Testis (tissue), 3 donors: ENCODE results near the gene WDR4. TPM values are rescaled to one million over a fixed set of nuclear protein-coding genes. Genes with fewer than 3 reads are reported as not detected.

Experiments used
- DNase-seq: peaks from one replicate; pipeline ENCODE4 v3.0.0-alpha.2; 2019
- H3K27ac ChIP-seq, 2 donors: fragments of 200-600 bp; sonication (generic); one replicate each; pipeline ENCODE4 v1.5.1; 2019
- H3K27me3 ChIP-seq: fragments of 200-600 bp; sonication (generic); one replicate; pipeline ENCODE4 v1.5.1; 2019
- H3K36me3 ChIP-seq: fragments of 200-600 bp; sonication (generic); one replicate; pipeline ENCODE4 v1.5.1; 2017; ENCODE audit warnings: low read depth; ENCODE audit errors: missing control alignments
- H3K4me1 ChIP-seq: fragments of 200-600 bp; sonication (generic); one replicate; pipeline ENCODE4 v1.5.1; 2019
- H3K4me3 ChIP-seq, 2 donors: fragments of 200-600 bp; sonication (generic); one replicate each; pipeline ENCODE4 v1.5.1; 2017 to 2019
- H3K9me3 ChIP-seq: fragments of 200-600 bp; sonication (generic); one replicate; pipeline ENCODE4 v1.5.1; 2017
- POLR2A ChIP-seq: fragments of 450-650 bp; IDR thresholded peaks from one replicate; pipeline ENCODE4 v1.6.1; 2017; ENCODE audit warnings: antibody characterized with exemption, mild to moderate bottlenecking, moderate library complexity
- WGBS, 2 donors: methylation state at CpG; one replicate each; pipeline ENCODE4 v1.1.5; 2018; 5-methylcytosine and 5-hydroxymethylcytosine counted together
- intact Hi-C: fragments of 100-400 bp; cut with DNase I; formaldehyde crosslinking; loops from one replicate; pipeline ENCODE4 v1.15.1; 2023; ENCODE audit warnings: low total_unique reads
- polyA plus RNA-seq: library from polyadenylated mRNA; stranded (reverse); fragments of 350-450 nt; fragmentation: Illumina TruSeq; extraction: RNeasy Lipid Tissue Mini Kit (QIAGEN cat#74804); gene quantifications from one replicate; pipeline ENCODE4 v1.2.3, GENCODE V29; 2014; ENCODE audit warnings: low read depth, low replicate concordance; ENCODE audit not compliant: insufficient read depth
- total RNA-seq, 2 donors: library from RNA; depleted of rRNA; stranded (reverse); fragments of >200 nt; gene quantifications; one replicate each; pipeline ENCODE4 v1.2.3, GENCODE V29; 2016
- TF ChIP-seq, protein P1 (sequence below), 3 experiments: fragments of 450-650 bp in 2 of 3; fragments of 200-600 bp in 1 of 3; sonication (generic) in 1 of 3; IDR thresholded peaks; one replicate each; pipeline ENCODE4 v1.5.1; 2016 to 2019; ENCODE audit warnings: antibody characterized with exemption in 3 of 3, mild to moderate bottlenecking in 2 of 3, moderate library complexity in 1 of 3

WDR4 gene
- total and polyA plus RNA-seq, 3 donors from 2014 or later, result 14.2 to 24.9 (median 24.8) TPM

GRCh38 chr21:42906233-42906632, 26.9 kb upstream of the WDR4 start:
- Histone ChIP-seq H3K4me1 (no peaks in the 10 kb centered on the region), H3K27ac (no peak overlapping the region), H3K36me3 (no peaks in the 10 kb centered on the region), H3K4me3 (no peak overlapping the region), H3K27me3 (no peaks in the 10 kb centered on the region), H3K9me3 (no peaks in the 10 kb centered on the region)
- intact Hi-C loops, result no loop called here
- no peak for TF ChIP-seq POLR2A
- TF ChIP-seq, protein P1, sequence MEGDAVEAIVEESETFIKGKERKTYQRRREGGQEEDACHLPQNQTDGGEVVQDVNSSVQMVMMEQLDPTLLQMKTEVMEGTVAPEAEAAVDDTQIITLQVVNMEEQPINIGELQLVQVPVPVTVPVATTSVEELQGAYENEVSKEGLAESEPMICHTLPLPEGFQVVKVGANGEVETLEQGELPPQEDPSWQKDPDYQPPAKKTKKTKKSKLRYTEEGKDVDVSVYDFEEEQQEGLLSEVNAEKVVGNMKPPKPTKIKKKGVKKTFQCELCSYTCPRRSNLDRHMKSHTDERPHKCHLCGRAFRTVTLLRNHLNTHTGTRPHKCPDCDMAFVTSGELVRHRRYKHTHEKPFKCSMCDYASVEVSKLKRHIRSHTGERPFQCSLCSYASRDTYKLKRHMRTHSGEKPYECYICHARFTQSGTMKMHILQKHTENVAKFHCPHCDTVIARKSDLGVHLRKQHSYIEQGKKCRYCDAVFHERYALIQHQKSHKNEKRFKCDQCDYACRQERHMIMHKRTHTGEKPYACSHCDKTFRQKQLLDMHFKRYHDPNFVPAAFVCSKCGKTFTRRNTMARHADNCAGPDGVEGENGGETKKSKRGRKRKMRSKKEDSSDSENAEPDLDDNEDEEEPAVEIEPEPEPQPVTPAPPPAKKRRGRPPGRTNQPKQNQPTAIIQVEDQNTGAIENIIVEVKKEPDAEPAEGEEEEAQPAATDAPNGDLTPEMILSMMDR (IDR thresholded peaks at IDR 0.05), result no peak
- 91 to 92% methylated on average over 16 of the region's 16 CpGs for WGBS, 2 donors
- no peak for DNase-seq

DNA sequence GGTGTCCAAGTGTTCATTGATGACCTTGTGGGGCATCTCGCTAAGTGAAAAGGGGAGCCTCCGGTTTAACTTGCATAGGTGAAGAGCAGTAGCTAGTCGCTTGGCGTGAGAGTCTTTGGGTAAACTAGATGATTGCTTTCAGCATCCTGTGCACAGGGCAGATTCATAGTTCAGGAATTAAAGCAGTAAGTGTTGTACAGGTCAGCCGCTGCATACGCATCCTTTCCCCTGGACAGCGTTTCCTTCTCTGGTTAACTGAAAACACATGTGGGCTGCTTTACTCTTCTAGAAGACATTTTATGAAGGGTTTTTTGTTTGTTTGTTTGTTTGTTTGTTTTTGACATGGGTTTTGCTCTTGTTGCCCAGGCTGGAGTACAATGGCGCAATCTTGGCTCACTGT, 25.9 kb upstream of the WDR4 start:
- no peaks in the 10 kb centered on the region for H3K4me1 ChIP-seq
- TF ChIP-seq, protein P1 (IDR thresholded peaks at IDR 0.05), result no peak
- no peak for TF ChIP-seq POLR2A
- no peaks in the 10 kb centered on the region for H3K9me3 ChIP-seq
- WGBS, 2 donors, result 96 to 97% methylated on average over 8 of the region's 8 CpGs
- intact Hi-C loops, result no loop called here
- no peaks in the 10 kb centered on the region for H3K27me3 ChIP-seq
- H3K4me3 ChIP-seq, result no peak overlapping the region
- H3K36me3 ChIP-seq, result no peaks in the 10 kb centered on the region
- no peak overlapping the region for H3K27ac ChIP-seq
- DNase-seq, result no peak

- TF ChIP-seq, protein P1 (IDR thresholded peaks at IDR 0.05), result no peak
- H3K9me3 ChIP-seq, result no peaks in the 10 kb centered on the region
- intact Hi-C loops, result no loop called here
- 85 to 94% methylated on average over 10 to 11 of the region's 11 CpGs for WGBS, 2 donors
- no peaks in the 10 kb centered on the region for H3K36me3 ChIP-seq
- no peak overlapping the region for H3K27ac ChIP-seq
- no peak overlapping the region for H3K4me3 ChIP-seq
- no peak for DNase-seq
- no peaks in the 10 kb centered on the region for H3K4me1 ChIP-seq
- no peaks in the 10 kb centered on the region for H3K27me3 ChIP-seq
Measured at GRCh38 chr21:42903817-42904216, 24.5 kb upstream of the WDR4 start.

DNA sequence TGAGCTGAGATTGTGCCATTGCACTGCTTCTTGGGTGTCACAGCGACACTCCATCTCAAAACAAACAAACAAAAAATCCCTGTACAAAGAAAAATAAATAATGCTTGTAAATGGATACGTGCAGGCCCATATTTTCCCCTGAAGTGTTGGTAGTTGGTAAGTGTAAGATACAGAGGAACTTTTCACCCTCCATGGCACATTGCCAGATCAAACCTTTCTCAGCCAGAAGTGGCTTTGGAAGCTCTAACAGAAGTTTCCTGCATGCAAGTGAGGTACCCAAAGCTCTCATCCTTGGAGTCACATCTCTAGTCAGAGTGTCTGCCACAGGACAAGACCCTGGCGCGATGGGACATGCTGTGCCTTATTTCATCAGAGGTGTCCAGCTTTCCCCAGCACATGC, 21.1 kb upstream of the WDR4 start:
- Histone ChIP-seq H3K36me3 (no peaks in the 10 kb centered on the region), H3K9me3 (no peaks in the 10 kb centered on the region), H3K27me3 (no peaks in the 10 kb centered on the region), H3K4me1 (no peaks in the 10 kb centered on the region), H3K4me3 (no peak overlapping the region), H3K27ac (no peak overlapping the region)
- intact Hi-C loops, result no loop called here
- no peak for TF ChIP-seq POLR2A
- TF ChIP-seq, protein P1 (IDR thresholded peaks at IDR 0.05), result no peak
- DNase-seq, result no peak
- 77 to 81% methylated on average over 4 of the region's 4 CpGs for WGBS, 2 donors

DNA sequence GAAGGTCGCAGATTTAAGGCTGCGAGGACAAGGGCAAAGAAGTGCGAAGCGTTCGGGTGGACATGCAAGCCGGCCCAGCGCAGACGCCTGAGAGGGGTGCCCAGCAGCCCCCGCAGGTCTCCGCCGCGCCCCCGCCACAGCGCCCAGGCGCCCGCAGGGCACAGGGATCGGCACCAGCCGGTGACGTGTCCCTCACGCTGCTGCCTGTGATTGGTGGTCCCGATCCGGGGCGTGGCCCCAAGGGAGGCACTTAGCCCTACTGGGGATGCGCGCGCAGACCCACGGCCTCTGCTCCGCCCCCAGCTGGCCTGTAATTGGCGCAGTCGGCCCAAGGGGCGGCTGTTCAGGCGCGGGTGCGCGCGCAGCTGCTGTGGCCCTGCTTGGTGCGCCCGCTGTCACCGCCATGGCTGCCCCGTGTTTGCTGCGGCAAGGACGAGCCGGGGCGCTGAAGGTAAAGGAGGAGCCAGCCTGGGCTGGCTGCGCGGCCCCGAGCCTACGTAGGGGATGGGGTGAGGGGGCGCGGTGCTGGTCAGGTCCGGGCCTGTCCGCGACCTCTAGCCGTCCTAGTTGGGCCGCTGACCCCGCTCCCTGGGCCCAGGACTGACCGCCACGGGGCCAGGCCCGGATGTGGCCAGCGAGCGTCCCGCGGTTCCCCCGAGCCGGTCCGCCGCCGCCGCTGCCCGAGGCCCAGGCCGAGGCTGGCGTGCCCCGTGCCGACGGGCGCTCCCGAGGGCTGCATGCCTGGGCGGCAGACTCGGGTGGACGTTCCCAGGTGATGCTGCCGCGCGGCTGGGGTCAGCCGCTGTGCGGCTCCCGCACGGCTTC, 13.8 kb upstream of the WDR4 start, which contains the start of gene NDUFV3:
Gene NDUFV3 (plus strand): TSS at position 379 of the 825 bp plus-strand sequence. CDS start 25 bp downstream, at position 404.
- whole genome bisulfite sequencing, 2 donors, result 0 to 1% methylated on average over 11 to 70 of the region's 87 CpGs
- peak; percentile 100 for DNase-seq
- intact Hi-C loops, result no loop called here
- Histone ChIP-seq H3K9me3 (no peaks in the 10 kb centered on the region), H3K4me1 (no peaks in the 10 kb centered on the region), H3K36me3 (no peaks in the 10 kb centered on the region), H3K4me3 (peak within 1 kb of the TSS; percentile 94 to 97), H3K27me3 (no peaks in the 10 kb centered on the region), H3K27ac (peak within 1 kb of the TSS; percentile 71 to 93)
- TF ChIP-seq, protein P1 (IDR thresholded peaks at IDR 0.05), result no peak
- peak; percentile 70 for TF ChIP-seq POLR2A
